Natural killer cell (primary cell): ENCODE measurements around the gene STAB2. TPM values are rescaled to one million over a fixed set of nuclear protein-coding genes. Genes with fewer than 3 reads are reported as not detected.

Source experiments
- ATAC-seq, 3 donors: fragments of 150-1000 bp in 2 of 3; fragments of 200-7000 bp in 1 of 3; cut with Tn5 transposase; 1 replicate in 1 of 3; 2 replicates in 2 of 3; pipeline ENCODE4 v1.10.0; 2021; ENCODE audit warnings: mild to moderate bottlenecking in 2 of 3, moderate library complexity in 2 of 3
- DNase-seq, 2 donors: peaks; one replicate each; pipeline versions ENCODE4 v3.0.0 to v3.0.0-alpha.2; 2013 to 2021; ENCODE audit warnings: mixed read lengths in 1 of 2
- H3K27ac ChIP-seq: one replicate; pipeline ENCODE4 v1.5.1; 2013; ENCODE audit warnings: mild to moderate bottlenecking, low read length
- H3K27me3 ChIP-seq: one replicate; pipeline ENCODE4 v1.6.1; 2013; ENCODE audit warnings: low read length; ENCODE audit not compliant: control insufficient read depth, insufficient read depth
- H3K36me3 ChIP-seq: one replicate; pipeline ENCODE4 v1.6.1; 2013; ENCODE audit warnings: low read length; ENCODE audit not compliant: control insufficient read depth, insufficient read depth
- H3K4me1 ChIP-seq: one replicate; pipeline ENCODE4 v1.6.1; 2013; ENCODE audit warnings: low read length; ENCODE audit not compliant: control insufficient read depth, insufficient read depth
- H3K4me3 ChIP-seq: one replicate; pipeline ENCODE4 v1.5.1; 2013; ENCODE audit warnings: low read length
- H3K9me3 ChIP-seq: one replicate; pipeline ENCODE4 v1.6.1; 2013; ENCODE audit warnings: low read length; ENCODE audit not compliant: control insufficient read depth, insufficient read depth
- H3K27ac Mint-ChIP-seq, 2 donors: one replicate each; pipeline ENCODE4 v1.8.0; 2022; ENCODE audit warnings: mild to moderate bottlenecking in 2 of 2, mixed read lengths in 2 of 2, moderate library complexity in 1 of 2
- H3K27me3 Mint-ChIP-seq, 2 donors: one replicate each; pipeline ENCODE4 v1.8.0; 2022; ENCODE audit warnings: low read depth in 2 of 2, mixed read lengths in 2 of 2
- H3K36me3 Mint-ChIP-seq: one replicate; pipeline ENCODE4 v1.8.0; 2022; ENCODE audit warnings: mixed read lengths
- H3K4me1 Mint-ChIP-seq, 2 donors: one replicate each; pipeline ENCODE4 v1.8.0; 2022; ENCODE audit warnings: mixed read lengths in 2 of 2
- H3K4me3 Mint-ChIP-seq: one replicate; pipeline ENCODE4 v1.8.0; 2022; ENCODE audit warnings: mild to moderate bottlenecking, moderate library complexity, mixed read lengths
- H3K9me3 Mint-ChIP-seq, 2 donors: one replicate each; pipeline ENCODE4 v1.8.0; 2022; ENCODE audit warnings: mixed read lengths in 2 of 2
- CTCF ChIP-seq: fragments of 200-600 bp; IDR thresholded peaks from one replicate; pipeline ENCODE4 v1.8.0; 2022; ENCODE audit warnings: antibody characterized with exemption
- WGBS: methylation state at CpG from one replicate; pipeline ENCODE4 v1.1.7; 2013; ENCODE audit warnings: missing lambda C conversion rate; ENCODE audit not compliant: insufficient coverage; 5-methylcytosine and 5-hydroxymethylcytosine counted together
- intact Hi-C: fragments of 100-400 bp; cut with micrococcal nuclease; formaldehyde crosslinking; loops from one replicate; pipeline ENCODE4 v1.14.2; 2022
- total RNA-seq, 4 donors: library from RNA; stranded (reverse); fragments of 120-200 nt in 1 of 4; gene quantifications; one replicate each; pipeline versions ENCODE4 v1.2.3 to v1.2.4, GENCODE V29; 2013 to 2022

STAB2 gene
- total RNA-seq, 3 donors from 2014 or later (not counting 1 experiment from before 2014, with no cell fraction given), result not detected

- Histone ChIP-seq H3K4me1 (no peaks in the 10 kb centered on the region), H3K27me3 (no peaks in the 10 kb centered on the region), H3K9me3 (peaks cover under 1% of the 10 kb centered on the region), H3K4me3 (no peak overlapping the region), H3K27ac (no peak overlapping the region), H3K36me3 (no peaks in the 10 kb centered on the region)
- intact Hi-C loops, result no loop called here
- no peaks in the 10 kb centered on the region for H3K36me3 Mint-ChIP-seq
- H3K27ac Mint-ChIP-seq, result no peak overlapping the region
- no peak overlapping the region for H3K4me3 Mint-ChIP-seq
- TF ChIP-seq CTCF, result no peak
- peaks cover 3 to 7% of the 10 kb centered on the region in 2 donors for H3K27me3 Mint-ChIP-seq
- 83% methylated on average over 1 of the region's 2 CpGs for WGBS
- no peak for DNase-seq
- no peaks in the 10 kb centered on the region for H3K4me1 Mint-ChIP-seq
- ATAC-seq, result no peak
- no peaks in the 10 kb centered on the region for H3K9me3 Mint-ChIP-seq
Observed at GRCh38 chr12:103637429-103637828, 50.4 kb downstream of the STAB2 start.

DNA sequence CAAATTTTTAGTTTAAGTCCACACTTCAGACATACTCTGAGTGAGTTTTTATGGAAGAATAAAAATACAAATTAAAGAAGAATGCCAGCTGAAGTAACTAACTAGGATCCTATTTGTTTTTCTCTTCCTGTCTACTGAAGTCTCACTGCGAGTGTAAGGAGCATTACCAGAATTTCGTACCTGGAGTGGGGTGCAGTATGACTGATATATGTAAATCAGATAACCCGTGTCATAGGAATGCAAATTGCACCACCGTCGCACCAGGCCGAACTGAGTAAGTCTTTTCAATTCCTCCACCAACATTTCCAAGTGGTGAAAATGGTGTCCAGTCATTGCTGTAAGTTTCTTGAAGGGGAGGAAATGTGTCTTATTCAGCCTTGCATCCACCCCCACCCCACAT lies 52.9 kb downstream of the STAB2 start:
- H3K27ac Mint-ChIP-seq, result no peak overlapping the region
- H3K9me3 ChIP-seq, result no peaks in the 10 kb centered on the region
- H3K4me3 Mint-ChIP-seq, result no peak overlapping the region
- no peaks in the 10 kb centered on the region for H3K9me3 Mint-ChIP-seq
- no peak for TF ChIP-seq CTCF
- WGBS, result 73% methylated on average over 2 of the region's 6 CpGs
- H3K27ac ChIP-seq, result no peak overlapping the region
- H3K36me3 Mint-ChIP-seq, result no peaks in the 10 kb centered on the region
- no peak for ATAC-seq
- no peak for DNase-seq
- no peaks in the 10 kb centered on the region for H3K4me1 ChIP-seq
- peaks cover 3 to 7% of the 10 kb centered on the region in 2 donors for H3K27me3 Mint-ChIP-seq
- intact Hi-C loops, result no loop called here
- no peak overlapping the region for H3K4me3 ChIP-seq
- no peaks in the 10 kb centered on the region for H3K36me3 ChIP-seq
- no peaks in the 10 kb centered on the region for H3K27me3 ChIP-seq
- no peaks in the 10 kb centered on the region for H3K4me1 Mint-ChIP-seq

DNA sequence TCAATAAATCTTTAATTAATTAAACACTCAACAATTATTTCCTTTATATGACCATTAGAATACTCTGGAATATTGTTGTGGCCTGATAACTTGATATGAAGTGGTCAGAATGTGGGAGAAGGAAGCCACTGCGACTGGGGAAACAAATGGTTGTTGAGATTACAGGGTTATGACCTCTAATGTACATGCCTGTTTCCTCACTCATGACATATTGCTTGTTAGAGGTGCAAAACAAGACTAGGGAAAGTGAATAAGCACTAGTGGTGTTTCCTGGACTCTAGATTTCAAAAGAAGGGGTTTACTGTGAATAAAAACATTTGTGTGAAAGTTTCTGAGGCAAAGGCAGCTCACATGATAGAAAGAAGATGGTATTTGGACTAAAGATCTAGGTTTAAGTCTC lies 53.3 kb downstream of the STAB2 start:
- H3K36me3 ChIP-seq, result no peaks in the 10 kb centered on the region
- Mint-ChIP-seq H3K4me3 (no peak overlapping the region), H3K27ac (no peak overlapping the region), H3K36me3 (no peaks in the 10 kb centered on the region), H3K9me3 (no peaks in the 10 kb centered on the region), H3K4me1 (no peaks in the 10 kb centered on the region), H3K27me3 (peaks cover 3 to 7% of the 10 kb centered on the region in 2 donors)
- no peaks in the 10 kb centered on the region for H3K4me1 ChIP-seq
- ATAC-seq (no peak), DNase-seq (no peak)
- intact Hi-C loops, result no loop called here
- H3K27ac ChIP-seq, result no peak overlapping the region
- 0% methylated on average over 1 of the region's 1 CpG for WGBS
- no peak for TF ChIP-seq CTCF
- peaks cover 3% of the 10 kb centered on the region for H3K27me3 ChIP-seq
- H3K9me3 ChIP-seq, result no peaks in the 10 kb centered on the region
- no peak overlapping the region for H3K4me3 ChIP-seq

DNA sequence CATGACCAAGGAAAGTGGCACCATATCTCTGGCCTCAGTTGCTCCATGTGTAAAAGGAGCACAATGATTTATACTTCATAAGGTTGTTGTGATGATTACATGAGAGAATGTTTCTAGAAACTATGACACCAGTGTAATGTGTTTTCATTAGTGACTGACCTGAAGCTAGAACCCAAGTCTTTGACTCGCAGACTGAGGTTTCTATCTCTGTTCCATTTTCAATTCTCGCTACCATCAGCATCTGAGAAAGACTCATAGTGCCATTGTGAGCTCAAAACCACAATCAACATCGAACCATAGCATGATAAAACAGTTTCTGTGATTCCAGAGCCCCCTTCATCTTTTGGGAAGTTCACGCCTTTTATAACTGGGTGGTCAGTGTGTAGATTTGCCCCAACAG lies 53.8 kb downstream of the STAB2 start:
- 77% methylated on average over 4 of the region's 4 CpGs for WGBS
- intact Hi-C loops, result no loop called here
- Mint-ChIP-seq H3K4me3 (no peak overlapping the region), H3K9me3 (no peaks in the 10 kb centered on the region), H3K4me1 (no peaks in the 10 kb centered on the region), H3K27ac (no peak overlapping the region), H3K27me3 (peaks cover 3 to 7% of the 10 kb centered on the region in 2 donors), H3K36me3 (no peaks in the 10 kb centered on the region)
- Histone ChIP-seq H3K4me3 (no peak overlapping the region), H3K27ac (no peak overlapping the region), H3K4me1 (no peaks in the 10 kb centered on the region), H3K9me3 (no peaks in the 10 kb centered on the region), H3K36me3 (no peaks in the 10 kb centered on the region), H3K27me3 (peaks cover 3% of the 10 kb centered on the region)
- DNase-seq, result no peak
- ATAC-seq, result no peak
- TF ChIP-seq CTCF, result no peak
